Measurements from ENCODE around the gene MEIG1. TPM values are rescaled to one million over a fixed set of nuclear protein-coding genes. Genes with fewer than 3 reads are reported as not detected.

The MEIG1 gene
- total and polyA plus RNA-seq, 2 donors (not counting 1 experiment from before 2014, with no cell fraction given): 0.69 TPM; not detected in 1

- POLR2A ChIA-PET: interaction anchor here (0.6 to 1.5 kb wide), 10 partner anchors 9 to 247 kb away, joined by 3 to 7 read pairs (median 3); partner anchors contain the start of genes DCLRE1C and MEIG1
Measured at GRCh38 chr10:14926722-14927416, 32.3 kb upstream of the MEIG1 start.

GRCh38 chr10:14930610-14931009 is 28.6 kb upstream of the MEIG1 start:
- no peaks in the 10 kb centered on the region for H4K20me1 ChIP-seq (ENCODE audit: control insufficient read depth, insufficient read depth, low read length, poor library complexity, severe bottlenecking)
- DNase-seq (no peak), ATAC-seq (ENCODE audit: low read depth) (no peak)
- no peak overlapping the region for H3K4me3 ChIP-seq (ENCODE audit: control extremely low read depth in 1 of 5, extremely low read depth in 1 of 5, insufficient read depth in 1 of 5, low read depth in 2 of 5, low read length in 4 of 5)
- H2AFZ ChIP-seq (ENCODE audit: insufficient read depth, low read depth, low read length, poor library complexity, severe bottlenecking): no peak overlapping the region
- Mint-ChIP-seq H3K9me3 (ENCODE audit: insufficient read depth) (no peaks in the 10 kb centered on the region), H3K4me3 (no peak overlapping the region), H3K4me1 (peaks cover 24% of the 10 kb centered on the region), H3K27ac (no peak overlapping the region), H3K27me3 (no peaks in the 10 kb centered on the region)
- peaks cover 13% of the 10 kb centered on the region for H3K79me2 ChIP-seq (ENCODE audit: control insufficient read depth, insufficient read depth, low read length)
- 100% methylated on average over 1 of the region's 10 CpGs for WGBS (ENCODE audit: insufficient coverage)
- peaks cover 28 to 74% of the 10 kb centered on the region in 2 experiments for H3K36me3 ChIP-seq (replicated peaks in 1 of 2; ENCODE audit: control extremely low read depth in 1 of 2, control insufficient read depth in 1 of 2, extremely low read depth in 1 of 2, insufficient read depth in 2 of 2, low read length in 1 of 2)
- peaks cover 12 to 20% of the 10 kb centered on the region in 2 donors for H3K4me1 ChIP-seq (ENCODE audit: control insufficient read depth in 2 of 2, insufficient read depth in 2 of 2, low read length in 2 of 2)
- H3K9ac ChIP-seq (ENCODE audit: low read length): no peak overlapping the region
- H3K27ac ChIP-seq (ENCODE audit: low read length in 2 of 2): no peak overlapping the region
- H3K27me3 ChIP-seq (replicated peaks in 1 of 4; ENCODE audit: control extremely low read depth in 1 of 4, control insufficient read depth in 3 of 4, insufficient read depth in 4 of 4, low read length in 3 of 4): no peaks in the 10 kb centered on the region
- POLR2A ChIA-PET: no interaction called here
- no peaks in the 10 kb centered on the region for H3K9me3 ChIP-seq (ENCODE audit: control extremely low read depth in 1 of 3, control insufficient read depth in 2 of 3, insufficient read depth in 1 of 3, low read length in 2 of 3)
- TF ChIP-seq, protein P1, sequence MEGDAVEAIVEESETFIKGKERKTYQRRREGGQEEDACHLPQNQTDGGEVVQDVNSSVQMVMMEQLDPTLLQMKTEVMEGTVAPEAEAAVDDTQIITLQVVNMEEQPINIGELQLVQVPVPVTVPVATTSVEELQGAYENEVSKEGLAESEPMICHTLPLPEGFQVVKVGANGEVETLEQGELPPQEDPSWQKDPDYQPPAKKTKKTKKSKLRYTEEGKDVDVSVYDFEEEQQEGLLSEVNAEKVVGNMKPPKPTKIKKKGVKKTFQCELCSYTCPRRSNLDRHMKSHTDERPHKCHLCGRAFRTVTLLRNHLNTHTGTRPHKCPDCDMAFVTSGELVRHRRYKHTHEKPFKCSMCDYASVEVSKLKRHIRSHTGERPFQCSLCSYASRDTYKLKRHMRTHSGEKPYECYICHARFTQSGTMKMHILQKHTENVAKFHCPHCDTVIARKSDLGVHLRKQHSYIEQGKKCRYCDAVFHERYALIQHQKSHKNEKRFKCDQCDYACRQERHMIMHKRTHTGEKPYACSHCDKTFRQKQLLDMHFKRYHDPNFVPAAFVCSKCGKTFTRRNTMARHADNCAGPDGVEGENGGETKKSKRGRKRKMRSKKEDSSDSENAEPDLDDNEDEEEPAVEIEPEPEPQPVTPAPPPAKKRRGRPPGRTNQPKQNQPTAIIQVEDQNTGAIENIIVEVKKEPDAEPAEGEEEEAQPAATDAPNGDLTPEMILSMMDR (IDR thresholded peaks at IDR 0.05): no peak
- TF ChIP-seq EZH2 (IDR thresholded peaks at IDR 0.05; ENCODE audit: borderline replicate concordance, insufficient read depth, low read depth, low read length, poor library complexity, severe bottlenecking): no peak
- CTCF ChIA-PET: no interaction called here
- no peak overlapping the region for H3K4me2 ChIP-seq (replicated peaks; ENCODE audit: low read depth, low read length, poor library complexity, severe bottlenecking)
- intact Hi-C loops (cut with micrococcal nuclease): no loop called here

More at GRCh38 chr10:14926722-14927416, 32.3 kb upstream of the MEIG1 start:
- peak; percentile 96 for ATAC-seq (ENCODE audit: low read depth)
- intact Hi-C loops (cut with micrococcal nuclease): loop anchor here (2.0 kb wide), 1 partner anchor 26 kb away; no protein-coding TSS in a partner anchor
- Histone ChIP-seq H3K4me1 (ENCODE audit: control insufficient read depth in 2 of 2, insufficient read depth in 2 of 2, low read length in 2 of 2) (peaks cover 12 to 20% of the 10 kb centered on the region in 2 donors), H3K27ac (ENCODE audit: low read length in 2 of 2) (peak overlapping the region; percentile 51 to 69), H3K4me2 (replicated peaks; ENCODE audit: low read depth, low read length, poor library complexity, severe bottlenecking) (peak overlapping the region; percentile 42), H3K9me3 (ENCODE audit: control extremely low read depth in 1 of 3, control insufficient read depth in 2 of 3, insufficient read depth in 1 of 3, low read length in 2 of 3) (no peaks in the 10 kb centered on the region), H3K9ac (ENCODE audit: low read length) (peak overlapping the region; percentile 25), H3K27me3 (replicated peaks in 1 of 4; ENCODE audit: control extremely low read depth in 1 of 4, control insufficient read depth in 3 of 4, insufficient read depth in 4 of 4, low read length in 3 of 4) (no peaks in the 10 kb centered on the region), H3K79me2 (ENCODE audit: control insufficient read depth, insufficient read depth, low read length) (peaks cover 38% of the 10 kb centered on the region), H3K36me3 (replicated peaks in 1 of 2; ENCODE audit: control extremely low read depth in 1 of 2, control insufficient read depth in 1 of 2, extremely low read depth in 1 of 2, insufficient read depth in 2 of 2, low read length in 1 of 2) (peaks cover 22 to 80% of the 10 kb centered on the region in 2 experiments), H3K4me3 (ENCODE audit: control extremely low read depth in 1 of 5, extremely low read depth in 1 of 5, insufficient read depth in 1 of 5, low read depth in 2 of 5, low read length in 4 of 5) (peak overlapping the region in 1 of 5 experiments; percentile 9), H2AFZ (ENCODE audit: insufficient read depth, low read depth, low read length, poor library complexity, severe bottlenecking) (no peak overlapping the region), H4K20me1 (ENCODE audit: control insufficient read depth, insufficient read depth, low read length, poor library complexity, severe bottlenecking) (peaks cover 14% of the 10 kb centered on the region)
- H3K9me3 Mint-ChIP-seq (ENCODE audit: insufficient read depth): no peaks in the 10 kb centered on the region
- TF ChIP-seq EZH2 (IDR thresholded peaks at IDR 0.05; ENCODE audit: borderline replicate concordance, insufficient read depth, low read depth, low read length, poor library complexity, severe bottlenecking): no peak
- TF ChIP-seq, protein P1 (IDR thresholded peaks at IDR 0.05): no peak
- peak; percentile 61 for DNase-seq
- CTCF ChIA-PET: interaction anchor here (0.7 to 1.6 kb wide), 9 partner anchors 9 to 414 kb away, joined by 3 to 8 read pairs (median 3); partner anchors contain the start of genes CDNF, HSPA14, MEIG1 and MSANTD7
- peaks cover 26% of the 10 kb centered on the region for H3K4me1 Mint-ChIP-seq
- H3K4me3 Mint-ChIP-seq: peak overlapping the region; percentile 20
- 76% methylated on average over 9 of the region's 13 CpGs for WGBS (ENCODE audit: insufficient coverage)
- H3K27me3 Mint-ChIP-seq: no peaks in the 10 kb centered on the region
- peak overlapping the region; percentile 50 for H3K27ac Mint-ChIP-seq

Measured in B cell (primary cell).